HG02610 (cell line): Measurements from ENCODE around the gene CRYGB.
"Not testable (repeated sequence)": the region's sequence is repeated elsewhere in the genome, so short reads cannot be mapped to it uniquely, and the experiment has no call there.

Experiments used
- ATAC-seq: cut with Tn5 transposase; IDR thresholded peaks from one replicate; pipeline ENCODE4 v1.9.1; 2021; ENCODE audit warnings: mild to moderate bottlenecking, moderate library complexity; ENCODE audit not compliant: unreplicated experiment

CRYGB gene

GRCh38 chr2:208118918-208119317, 27.0 kb downstream of the CRYGB start:
- ATAC-seq, result no peak

- ATAC-seq, result not testable (repeated sequence)
Measured at GRCh38 chr2:208117390-208117789, 28.6 kb downstream of the CRYGB start.

GRCh38 chr2:208112969-208113368, 33.0 kb downstream of the CRYGB start:
- ATAC-seq, result no peak

- ATAC-seq, result not testable (repeated sequence)
Measured at GRCh38 chr2:208112273-208112745, 33.6 kb downstream of the CRYGB start.

GRCh38 chr2:208103616-208104015, 42.3 kb downstream of the CRYGB start:
- ATAC-seq, result no peak

GRCh38 chr2:208101716-208102631, 44.0 kb downstream of the CRYGB start:
- ATAC-seq, result no peak

GRCh38 chr2:208099682-208100470, 46.1 kb downstream of the CRYGB start:
- ATAC-seq, result no peak

- not testable (repeated sequence) for ATAC-seq
Measured at GRCh38 chr2:208098701-208099100, 47.3 kb downstream of the CRYGB start.

GRCh38 chr2:208098267-208098666, 47.7 kb downstream of the CRYGB start:
- no peak for ATAC-seq

GRCh38 chr2:208097801-208098200, 48.2 kb downstream of the CRYGB start:
- no peak for ATAC-seq

- no peak for ATAC-seq
Measured at GRCh38 chr2:208097313-208097712, 48.6 kb downstream of the CRYGB start.

- ATAC-seq, result no peak
Measured at GRCh38 chr2:208096080-208096479, 49.9 kb downstream of the CRYGB start.

- ATAC-seq, result no peak
Measured at GRCh38 chr2:208093128-208093527, 52.8 kb downstream of the CRYGB start.
